Inferior parietal cortex (tissue), 1 donor: ENCODE measurements around the gene AJM1.
"Not testable (repeated sequence)": the region's sequence is repeated elsewhere in the genome, so short reads cannot be mapped to it uniquely, and the experiment has no call there.

Experiments
- DNase-seq: peaks from one replicate; pipeline ENCODE4 v3.0.0-alpha.2; 2016; ENCODE audit errors: extremely low spot score

AJM1 gene

GRCh38 chr9:136831002-136831719 is 11.1 kb upstream of the AJM1 start:
- no peak for DNase-seq

DNA sequence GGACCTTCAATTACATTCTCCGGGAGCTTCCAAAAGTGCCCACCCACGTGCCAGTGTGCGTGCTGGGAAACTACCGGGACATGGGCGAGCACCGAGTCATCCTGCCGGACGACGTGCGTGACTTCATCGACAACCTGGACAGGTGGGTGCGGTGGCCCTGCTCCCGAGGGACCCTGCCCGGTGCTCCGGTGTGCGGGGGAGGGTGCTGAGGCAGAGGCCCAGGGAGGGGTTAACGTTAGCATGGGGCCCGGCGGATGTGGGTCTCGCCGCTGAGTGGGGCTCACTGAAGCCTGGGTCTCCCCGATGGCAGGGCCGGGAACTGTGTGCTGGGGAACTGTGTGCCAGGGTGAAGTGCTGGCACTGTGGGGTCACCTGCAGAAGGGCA is 10.6 kb upstream of the AJM1 start:
- DNase-seq = no peak

DNA sequence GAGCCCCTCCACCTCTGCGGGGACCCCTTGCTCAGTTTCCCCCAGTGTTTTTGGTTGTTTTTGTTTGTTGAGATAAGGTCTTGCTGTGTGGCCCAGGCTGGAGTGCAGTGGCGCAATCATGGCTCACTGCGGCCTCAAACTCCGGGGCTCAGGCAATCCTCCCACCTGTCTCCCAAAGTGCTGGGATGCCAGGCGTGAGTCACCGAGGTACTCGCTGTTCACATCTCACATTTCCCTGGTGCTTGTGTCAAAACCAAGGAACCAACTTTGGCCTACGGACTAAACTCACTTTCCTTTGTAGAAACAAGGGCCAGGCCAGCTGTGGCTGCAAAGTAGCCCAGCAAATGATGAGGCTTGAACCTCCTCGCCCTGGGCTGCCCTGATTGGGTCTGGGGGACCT is 9.7 kb upstream of the AJM1 start:
- DNase-seq = no peak

DNA sequence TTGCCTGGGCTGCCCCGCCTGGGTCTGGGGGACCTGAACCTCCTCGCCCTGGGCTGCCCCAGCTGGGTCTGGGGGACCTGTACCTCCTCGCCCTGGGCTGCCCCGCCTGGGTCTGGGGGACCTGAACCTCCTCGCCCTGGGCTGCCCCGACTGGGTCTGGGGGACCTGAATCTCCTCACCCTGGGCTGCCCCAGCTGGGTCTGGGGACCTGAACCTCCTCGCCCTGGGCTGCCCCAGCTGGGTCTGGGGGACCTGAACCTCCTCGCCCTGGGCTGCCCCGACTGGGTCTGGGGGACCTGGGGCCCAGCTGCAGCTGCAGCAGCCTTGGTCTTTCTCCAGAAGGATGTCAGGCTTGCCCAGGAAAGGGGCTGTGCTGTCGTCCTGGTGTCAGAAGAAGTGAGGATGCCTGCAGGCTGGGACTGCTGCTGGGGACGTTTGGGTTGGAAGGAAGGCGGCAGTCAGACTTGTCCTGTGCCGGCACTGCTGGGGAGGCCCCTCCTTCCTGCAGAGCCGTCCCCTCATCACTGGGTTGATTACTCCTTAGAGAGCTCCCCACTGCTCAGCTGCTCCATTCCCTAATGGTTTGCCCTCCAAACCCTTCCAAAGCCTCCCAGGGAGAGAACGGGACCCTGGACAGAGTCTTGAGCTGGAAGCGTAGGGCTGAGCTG is 8.8 kb upstream of the AJM1 start:
- DNase-seq = not testable (repeated sequence)

DNA sequence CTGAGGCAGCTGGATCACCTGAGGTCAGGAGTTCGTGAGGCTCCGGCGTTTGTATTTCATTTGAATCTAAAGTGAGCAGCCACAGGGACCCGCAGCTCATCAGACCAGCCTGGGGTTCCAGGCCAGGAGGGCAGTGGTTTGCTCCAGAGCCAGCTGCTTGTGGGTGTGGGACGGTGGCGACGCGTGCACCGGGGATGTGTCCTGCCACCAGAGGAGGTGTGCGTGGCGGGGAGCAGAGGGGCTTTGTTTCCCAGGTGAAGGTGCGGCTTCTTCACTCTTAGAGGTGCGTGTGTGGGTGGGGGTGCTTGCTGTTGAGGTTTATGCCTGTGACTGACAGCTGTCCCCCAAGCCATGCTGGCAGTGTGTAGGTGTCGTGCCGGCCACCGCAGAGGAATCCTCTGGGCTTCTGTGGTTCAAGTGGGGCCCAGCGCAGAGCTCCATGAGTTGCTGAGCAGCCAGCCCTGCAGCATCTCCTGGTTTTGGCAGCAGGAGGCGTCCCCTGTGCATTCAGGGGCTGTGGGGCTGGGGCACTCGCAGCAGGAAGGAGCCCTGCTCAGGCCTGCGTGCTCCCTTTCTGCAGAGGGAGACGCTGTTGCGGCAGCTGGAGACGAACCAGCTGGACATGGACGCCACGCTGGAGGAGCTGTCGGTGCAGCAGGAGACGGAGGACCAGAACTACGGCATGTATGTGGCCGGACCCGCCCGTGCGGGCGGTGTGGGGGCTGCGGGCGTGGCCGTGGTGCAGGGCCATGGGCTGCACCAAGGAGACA is 6.9 kb upstream of the AJM1 start:
- no peak for DNase-seq

GRCh38 chr9:136835932-136836904 is 6.1 kb upstream of the AJM1 start:
- DNase-seq = no peak

GRCh38 chr9:136837146-136837855 is 5.0 kb upstream of the AJM1 start:
- DNase-seq = no peak

GRCh38 chr9:136837856-136838277 is 4.4 kb upstream of the AJM1 start:
- not testable (repeated sequence) for DNase-seq

DNA sequence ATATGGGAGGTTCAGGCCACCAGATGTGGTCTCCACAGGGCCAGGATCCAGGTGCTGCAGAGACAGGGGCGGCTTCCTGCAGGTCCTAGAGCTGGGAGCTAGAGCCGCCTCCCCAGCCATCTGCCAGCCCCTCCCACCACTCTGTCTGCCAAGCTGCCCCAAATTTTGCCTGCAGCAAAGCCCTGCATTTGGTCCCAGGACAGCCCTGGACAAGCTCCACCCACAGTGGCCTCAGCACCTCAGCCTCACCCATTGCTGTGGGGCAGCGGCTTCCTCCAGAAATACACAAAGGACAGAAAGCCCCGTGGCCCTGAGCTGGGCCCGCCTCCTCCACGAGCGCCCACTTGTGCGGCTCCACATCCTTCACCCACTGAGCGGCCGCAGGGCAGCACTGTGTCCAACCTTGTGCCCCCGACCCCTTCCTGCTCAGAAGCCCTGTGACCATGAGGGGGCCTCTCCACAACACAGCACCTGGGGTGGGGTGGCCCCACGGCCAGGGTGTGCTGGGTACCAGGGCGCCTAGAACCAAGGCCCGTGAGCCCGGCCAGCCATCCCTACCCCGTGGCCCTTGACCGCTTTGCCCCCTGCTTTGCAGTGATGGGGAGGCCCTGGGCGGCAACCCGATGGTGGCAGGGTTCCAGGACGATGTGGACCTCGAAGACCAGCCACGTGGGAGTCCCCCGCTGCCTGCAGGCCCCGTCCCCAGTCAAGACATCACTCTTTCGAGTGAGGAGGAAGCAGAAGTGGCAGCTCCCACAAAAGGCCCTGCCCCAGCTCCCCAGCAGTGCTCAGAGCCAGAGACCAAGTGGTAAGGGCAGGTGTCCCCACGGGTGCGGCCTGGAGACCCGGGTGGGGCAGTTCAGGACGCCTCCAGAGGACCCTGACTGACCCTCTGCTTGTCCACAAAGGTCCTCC is 3.7 kb upstream of the AJM1 start:
- no peak for DNase-seq

DNA sequence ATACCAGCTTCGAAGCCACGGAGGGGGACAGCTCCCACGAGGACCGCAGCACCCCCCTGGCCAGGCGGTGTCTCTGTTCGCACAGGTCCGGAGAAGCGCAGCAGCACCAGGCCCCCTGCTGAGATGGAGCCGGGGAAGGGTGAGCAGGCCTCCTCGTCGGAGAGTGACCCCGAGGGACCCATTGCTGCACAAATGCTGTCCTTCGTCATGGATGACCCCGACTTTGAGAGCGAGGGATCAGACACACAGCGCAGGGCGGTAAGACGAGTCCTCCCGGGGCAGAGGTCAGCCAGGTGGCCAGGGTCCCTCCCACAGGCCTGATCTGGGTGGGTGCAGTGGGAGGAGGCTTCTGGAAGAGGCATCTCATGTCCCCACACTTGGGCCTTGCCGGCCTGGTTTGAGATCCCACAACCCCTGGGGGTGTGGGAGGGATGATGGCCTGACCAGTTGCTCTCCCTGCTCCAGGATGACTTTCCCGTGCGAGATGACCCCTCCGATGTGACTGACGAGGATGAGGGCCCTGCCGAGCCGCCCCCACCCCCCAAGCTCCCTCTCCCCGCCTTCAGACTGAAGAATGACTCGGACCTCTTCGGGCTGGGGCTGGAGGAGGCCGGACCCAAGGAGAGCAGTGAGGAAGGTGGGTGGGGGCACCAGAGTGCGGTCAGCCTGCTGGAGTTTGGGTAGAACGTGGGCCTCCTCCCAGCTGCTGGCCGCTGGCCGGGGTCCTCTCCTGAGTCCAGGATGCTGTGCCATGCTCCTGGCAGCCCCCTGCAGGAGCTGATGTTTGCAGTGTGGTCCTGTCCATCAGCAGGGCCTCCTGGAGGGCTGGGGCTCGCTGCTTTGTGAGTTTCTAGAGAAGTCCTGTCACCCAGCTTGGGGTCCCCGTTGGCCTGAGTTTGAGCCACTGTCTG is 2.8 kb upstream of the AJM1 start:
- no peak for DNase-seq

DNA sequence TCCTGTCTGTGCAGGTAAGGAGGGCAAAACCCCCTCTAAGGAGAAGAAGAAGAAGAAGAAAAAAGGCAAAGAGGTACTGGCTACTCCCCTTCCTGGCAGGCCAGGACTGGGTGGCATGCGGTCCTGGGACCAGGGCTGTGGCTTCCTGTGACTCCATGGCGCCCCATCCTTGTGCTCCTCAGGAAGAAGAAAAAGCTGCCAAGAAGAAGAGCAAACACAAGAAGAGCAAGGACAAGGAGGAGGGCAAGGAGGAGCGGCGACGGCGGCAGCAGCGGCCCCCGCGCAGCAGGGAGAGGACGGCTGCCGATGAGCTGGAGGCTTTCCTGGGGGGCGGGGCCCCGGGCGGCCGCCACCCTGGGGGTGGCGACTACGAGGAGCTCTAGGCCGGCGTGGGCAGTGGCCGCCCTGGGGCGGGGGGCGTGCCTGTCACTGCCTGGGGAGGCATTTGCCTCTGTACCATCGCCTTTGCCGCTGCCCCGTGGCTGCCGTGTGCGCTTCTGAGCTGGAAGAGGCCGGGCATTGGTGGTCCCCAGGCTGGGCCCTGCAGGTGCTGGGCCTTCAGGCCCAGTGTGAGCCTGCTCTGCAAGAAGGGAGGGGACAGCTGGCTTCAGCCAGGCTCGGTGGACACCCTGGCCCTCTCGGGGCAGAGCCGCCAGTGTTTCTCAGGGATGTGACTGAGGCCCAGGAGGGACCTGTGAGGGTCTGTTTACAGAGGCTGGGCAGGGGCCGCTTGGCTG is 2.0 kb upstream of the AJM1 start:
- no peak for DNase-seq

GRCh38 chr9:136840877-136841645 is 1.2 kb upstream of the AJM1 start:
- DNase-seq = peak; percentile 60

DNA sequence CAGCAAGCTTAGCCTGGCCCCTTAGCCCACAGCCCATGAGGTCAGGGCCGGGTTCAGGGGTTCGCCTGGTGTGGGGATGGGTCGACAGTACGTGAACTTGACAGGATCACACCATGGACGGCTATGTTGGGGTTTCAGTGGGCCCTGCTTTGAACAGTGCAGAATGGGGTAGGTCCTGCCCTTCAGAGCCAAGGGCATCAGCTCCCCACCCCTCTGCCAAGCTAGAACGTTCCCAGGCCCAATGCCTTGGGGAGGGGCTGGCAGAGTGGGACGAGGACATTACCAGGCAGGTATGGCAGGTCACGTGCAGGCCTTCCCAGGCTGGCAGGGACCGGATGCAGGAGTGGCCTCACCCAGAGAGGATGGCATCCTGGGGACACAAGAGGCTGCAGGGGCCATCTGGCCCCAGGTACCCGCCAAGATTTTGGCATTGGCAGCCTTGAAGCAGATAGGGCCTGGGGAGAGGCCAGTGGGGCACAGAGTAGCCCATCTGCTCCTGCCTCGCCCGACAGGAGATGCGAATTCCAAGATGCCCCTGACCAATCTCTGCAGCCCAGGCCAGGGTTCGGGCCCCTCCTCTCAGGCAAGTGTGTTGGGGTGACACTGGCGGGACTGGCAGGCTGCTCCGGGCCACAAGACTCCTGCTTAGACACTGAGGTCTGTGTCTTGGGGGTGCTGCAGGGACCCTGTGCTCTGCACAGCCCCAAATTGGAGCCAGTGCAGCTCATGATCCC is 465 bp upstream of the AJM1 start:
- DNase-seq = not testable (repeated sequence)

GRCh38 chr9:136843159-136843800 is 1.0 kb downstream of the AJM1 start:
- not testable (repeated sequence) for DNase-seq

DNA sequence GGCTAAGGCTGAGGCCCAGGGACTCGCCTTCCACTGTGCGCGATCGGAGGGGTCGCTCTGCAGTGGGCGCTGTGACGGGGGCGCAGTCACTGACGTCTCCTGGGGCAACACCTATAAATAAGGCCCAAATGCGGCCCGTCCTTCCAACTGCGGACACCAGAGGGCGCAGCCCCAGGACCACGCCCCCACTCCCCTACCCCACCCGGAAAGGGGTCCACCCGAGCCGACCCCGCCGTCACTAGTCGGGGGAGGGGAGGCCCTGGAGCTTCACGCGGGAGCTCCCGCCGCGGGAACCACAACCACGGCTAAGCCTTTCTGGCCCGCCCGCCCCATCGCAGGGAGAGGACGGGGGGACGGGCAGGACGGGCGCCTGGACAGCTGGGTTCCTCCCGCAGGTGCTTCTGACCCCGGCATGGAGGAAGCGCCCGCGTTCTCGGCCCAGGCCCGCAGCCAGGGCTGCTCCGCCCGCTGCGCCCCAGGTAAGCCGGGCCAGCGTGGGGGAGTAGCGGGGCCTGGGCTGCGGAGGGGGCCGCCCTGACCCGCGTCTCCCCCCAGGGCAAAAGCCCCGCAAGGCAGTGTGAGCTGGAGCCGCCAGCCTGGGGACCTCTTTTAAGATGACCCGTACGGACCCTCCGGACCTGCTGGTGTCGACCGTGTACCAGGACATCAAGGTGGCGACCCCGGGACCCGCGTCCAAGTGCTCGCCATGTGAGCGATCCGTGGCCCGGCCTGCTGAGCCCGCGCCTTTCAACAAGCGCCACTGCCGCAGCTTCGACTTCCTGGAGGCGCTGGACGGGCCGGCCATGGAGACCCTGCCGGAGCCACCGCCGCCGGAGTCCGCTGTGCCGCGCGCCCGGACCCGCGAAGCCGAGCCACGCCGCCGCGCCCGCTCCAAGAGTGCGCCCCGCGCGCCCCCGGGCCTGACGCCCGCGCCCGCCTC is 1.8 kb downstream of the AJM1 start:
- not testable (repeated sequence) for DNase-seq
